Sigmoid colon (tissue), 7 donors: ENCODE measurements around the gene GATB. TPM values are rescaled to one million over a fixed set of nuclear protein-coding genes. Genes with fewer than 3 reads are reported as not detected.

Experiments used
- DNase-seq: peaks from one replicate; pipeline ENCODE4 v3.0.0-alpha.2; 2019
- H3K27ac ChIP-seq, 4 donors: fragments of 200-600 bp; sonication (generic); one replicate each; pipeline ENCODE4 v1.5.1; 2016 to 2019; ENCODE audit warnings: mild to moderate bottlenecking in 1 of 4
- H3K27me3 ChIP-seq, 3 donors: fragments of 200-600 bp; sonication (generic); one replicate each; pipeline ENCODE4 v1.5.1; 2019; ENCODE audit warnings: mild to moderate bottlenecking in 1 of 3
- H3K36me3 ChIP-seq, 4 donors: fragments of 200-600 bp; sonication (generic); one replicate each; pipeline ENCODE4 v1.5.1; 2016 to 2019
- H3K4me1 ChIP-seq, 4 donors: fragments of 200-600 bp; sonication (generic); one replicate each; pipeline ENCODE4 v1.5.1; 2017 to 2019
- H3K4me3 ChIP-seq, 4 donors: fragments of 200-600 bp; sonication (generic); one replicate each; pipeline ENCODE4 v1.5.1; 2017 to 2019; ENCODE audit warnings: mild to moderate bottlenecking in 2 of 4, moderate library complexity in 1 of 4
- H3K9me3 ChIP-seq, 4 donors: fragments of 200-600 bp in 3 of 4; sonication (generic) in 3 of 4; one replicate each; pipeline versions ENCODE4 v1.5.1 to v1.6.1; 2013 to 2019
- EP300 ChIP-seq, 4 donors: sonication (generic); formaldehyde crosslinking; IDR thresholded peaks; one replicate each; pipeline ENCODE4 v1.6.1; 2017; ENCODE audit warnings: antibody characterized with exemption in 4 of 4
- POLR2A ChIP-seq, 2 donors: fragments of 450-650 bp; IDR thresholded peaks; one replicate each; pipeline ENCODE4 v1.6.1; 2016; ENCODE audit warnings: antibody characterized with exemption in 2 of 2, mild to moderate bottlenecking in 2 of 2, moderate library complexity in 2 of 2
- POLR2AphosphoS5 ChIP-seq, 4 donors: sonication (generic); formaldehyde crosslinking; IDR thresholded peaks; one replicate each; pipeline ENCODE4 v1.6.1; 2017; ENCODE audit warnings: antibody characterized with exemption in 4 of 4
- WGBS, 2 donors: extraction: QIAGEN DNeasy Blood & Tissue Kit; methylation state at CpG; one replicate each; pipeline ENCODE4 v1.1.7; 2013; 5-methylcytosine and 5-hydroxymethylcytosine counted together
- intact Hi-C: fragments of 100-400 bp; cut with DNase I; formaldehyde crosslinking; loops from one replicate; pipeline ENCODE4 v1.15.1; 2023
- polyA plus RNA-seq, 3 donors: library from polyadenylated mRNA; stranded (reverse); fragments of 200-250 nt; gene quantifications; one replicate each; pipeline ENCODE4 v1.2.3, GENCODE V29; 2013
- total RNA-seq, 4 donors: library from RNA; depleted of rRNA; stranded (reverse); fragments of >200 nt; gene quantifications; one replicate each; pipeline ENCODE4 v1.1.0, GENCODE V29; 2016
- TF ChIP-seq, protein P1 (sequence below), 4 experiments: fragments of 450-650 bp in 3 of 4; fragments of 200-600 bp in 1 of 4; IDR thresholded peaks; one replicate each; pipeline ENCODE4 v1.5.1; 2016 to 2019; ENCODE audit warnings: antibody characterized with exemption in 4 of 4, mild to moderate bottlenecking in 3 of 4, moderate library complexity in 2 of 4
- donor health status: healthy with polysubstance abuse.
- donor health status: Bipolar disorder and iron deficiency.
- donor health status: healthy.

GATB gene
- total and polyA plus RNA-seq, 7 donors = 11.1 to 22.1 (median 15.1) TPM

DNA sequence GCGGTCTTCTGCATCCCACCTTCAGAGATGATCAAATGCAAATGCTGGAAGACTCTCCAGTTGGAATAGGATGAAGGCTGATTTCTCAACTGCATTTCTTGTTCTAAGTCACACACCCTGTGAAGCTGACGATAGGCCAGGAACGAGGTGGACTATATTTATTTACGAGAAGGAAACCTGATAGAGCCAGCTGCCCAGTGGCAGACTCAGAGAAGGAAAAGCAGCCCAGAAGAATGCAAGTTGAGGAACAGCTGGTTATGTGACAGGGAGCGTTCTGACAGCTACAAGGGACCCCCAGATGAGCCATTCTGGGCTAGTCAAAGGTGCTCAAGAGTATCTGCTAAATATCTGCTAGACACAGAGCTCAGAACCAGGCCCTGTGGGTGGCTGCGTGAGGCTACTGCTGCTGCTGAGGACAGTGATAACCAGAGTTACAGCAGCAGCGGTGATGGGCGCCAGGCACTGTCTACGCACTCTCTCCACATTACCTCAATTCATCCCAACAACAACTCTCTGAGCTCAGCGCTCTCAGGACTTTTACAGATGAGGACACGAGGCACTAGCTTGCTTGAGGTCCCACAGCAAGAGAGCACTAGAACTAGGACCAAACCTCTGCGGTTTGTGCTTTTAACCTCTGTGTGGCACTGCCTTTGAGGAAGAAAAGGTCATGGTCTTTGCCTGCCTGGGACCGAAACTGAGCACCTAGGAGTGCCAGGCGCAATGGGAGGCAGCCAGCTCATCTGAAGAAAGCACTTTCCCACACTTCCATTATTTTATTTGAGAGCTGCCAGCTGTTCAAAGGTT lies 69.0 kb downstream of the GATB start:
- peak overlapping the region in 2 of 4 donors; percentile 72 for H3K27ac ChIP-seq
- WGBS, 2 donors = 86 to 91% methylated on average over 14 of the region's 14 CpGs
- TF ChIP-seq POLR2AphosphoS5 (IDR thresholded peaks at IDR 0.05) (no peak), EP300 (IDR thresholded peaks at IDR 0.05) (no peak)
- peaks cover 0 to 57% (median 48%) of the 10 kb centered on the region in 4 donors for H3K4me1 ChIP-seq
- H3K9me3 ChIP-seq = no peaks in the 10 kb centered on the region
- no peaks in the 10 kb centered on the region for H3K27me3 ChIP-seq
- no peak overlapping the region for H3K4me3 ChIP-seq
- H3K36me3 ChIP-seq = no peaks in the 10 kb centered on the region
- intact Hi-C loops = no loop called here
- DNase-seq = no peak

- no peak for DNase-seq
- H3K4me1 ChIP-seq = peaks cover 0 to 63% (median 50%) of the 10 kb centered on the region in 4 donors
- no peak overlapping the region for H3K4me3 ChIP-seq
- intact Hi-C loops = no loop called here
- H3K27ac ChIP-seq = peak overlapping the region in 3 of 4 donors; percentile 61 to 72 (median 72)
- no peaks in the 10 kb centered on the region for H3K9me3 ChIP-seq
- no peaks in the 10 kb centered on the region for H3K36me3 ChIP-seq
- TF ChIP-seq EP300 (IDR thresholded peaks at IDR 0.05) (no peak), POLR2A (IDR thresholded peaks at IDR 0.05) (no peak), POLR2AphosphoS5 (IDR thresholded peaks at IDR 0.05) (no peak)
- TF ChIP-seq, protein P1, sequence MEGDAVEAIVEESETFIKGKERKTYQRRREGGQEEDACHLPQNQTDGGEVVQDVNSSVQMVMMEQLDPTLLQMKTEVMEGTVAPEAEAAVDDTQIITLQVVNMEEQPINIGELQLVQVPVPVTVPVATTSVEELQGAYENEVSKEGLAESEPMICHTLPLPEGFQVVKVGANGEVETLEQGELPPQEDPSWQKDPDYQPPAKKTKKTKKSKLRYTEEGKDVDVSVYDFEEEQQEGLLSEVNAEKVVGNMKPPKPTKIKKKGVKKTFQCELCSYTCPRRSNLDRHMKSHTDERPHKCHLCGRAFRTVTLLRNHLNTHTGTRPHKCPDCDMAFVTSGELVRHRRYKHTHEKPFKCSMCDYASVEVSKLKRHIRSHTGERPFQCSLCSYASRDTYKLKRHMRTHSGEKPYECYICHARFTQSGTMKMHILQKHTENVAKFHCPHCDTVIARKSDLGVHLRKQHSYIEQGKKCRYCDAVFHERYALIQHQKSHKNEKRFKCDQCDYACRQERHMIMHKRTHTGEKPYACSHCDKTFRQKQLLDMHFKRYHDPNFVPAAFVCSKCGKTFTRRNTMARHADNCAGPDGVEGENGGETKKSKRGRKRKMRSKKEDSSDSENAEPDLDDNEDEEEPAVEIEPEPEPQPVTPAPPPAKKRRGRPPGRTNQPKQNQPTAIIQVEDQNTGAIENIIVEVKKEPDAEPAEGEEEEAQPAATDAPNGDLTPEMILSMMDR (IDR thresholded peaks at IDR 0.05) = no peak
- WGBS, 2 donors = 82 to 92% methylated on average over 4 of the region's 4 CpGs
- H3K27me3 ChIP-seq = no peaks in the 10 kb centered on the region
Observed at GRCh38 chr4:151690876-151691275, 69.9 kb downstream of the GATB start.

DNA sequence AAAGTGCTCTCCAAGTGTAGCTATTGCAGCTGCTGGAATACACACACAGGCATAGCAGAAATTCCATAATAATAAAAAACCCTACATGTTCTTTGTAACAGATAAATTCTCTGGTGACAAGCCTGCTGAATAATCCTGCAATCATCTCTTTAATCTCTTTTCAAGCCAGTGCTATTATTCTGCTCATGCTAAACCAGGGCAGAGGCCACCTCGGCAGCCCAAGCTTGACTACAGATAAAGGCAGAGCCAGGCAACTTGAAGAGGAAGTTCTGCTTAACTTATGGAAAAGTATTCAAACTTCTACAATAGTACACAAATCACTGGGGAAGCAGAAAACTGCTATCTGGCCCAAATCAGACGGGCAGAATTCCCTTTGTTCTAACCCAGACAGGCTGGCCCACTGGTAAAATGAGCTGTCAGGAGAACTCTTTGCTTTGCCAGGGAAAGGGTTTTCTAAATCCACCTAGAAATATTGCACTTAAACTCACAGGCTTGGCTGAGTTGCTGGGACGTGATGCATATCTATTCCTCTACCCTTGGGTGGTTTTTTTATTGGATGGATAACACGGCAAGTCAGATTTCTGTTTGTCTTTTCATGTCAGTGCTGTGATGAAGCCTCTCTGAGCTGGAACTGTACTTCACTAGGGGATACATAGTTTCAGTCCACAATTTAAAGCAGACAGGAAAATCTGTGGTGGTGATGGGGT lies 70.5 kb downstream of the GATB start:
- no peaks in the 10 kb centered on the region for H3K9me3 ChIP-seq
- peaks cover 0 to 63% (median 50%) of the 10 kb centered on the region in 4 donors for H3K4me1 ChIP-seq
- WGBS, 2 donors = 63 to 69% methylated on average over 4 of the region's 4 CpGs
- intact Hi-C loops = no loop called here
- no peak for DNase-seq
- H3K27ac ChIP-seq = peak overlapping the region; percentile 20 to 72 (median 66)
- no peaks in the 10 kb centered on the region for H3K36me3 ChIP-seq
- TF ChIP-seq, protein P1 (IDR thresholded peaks at IDR 0.05) = no peak
- TF ChIP-seq EP300 (IDR thresholded peaks at IDR 0.05) = no peak
- no peak for TF ChIP-seq POLR2A (IDR thresholded peaks at IDR 0.05)
- no peak for TF ChIP-seq POLR2AphosphoS5 (IDR thresholded peaks at IDR 0.05)
- no peaks in the 10 kb centered on the region for H3K27me3 ChIP-seq
- no peak overlapping the region for H3K4me3 ChIP-seq

DNA sequence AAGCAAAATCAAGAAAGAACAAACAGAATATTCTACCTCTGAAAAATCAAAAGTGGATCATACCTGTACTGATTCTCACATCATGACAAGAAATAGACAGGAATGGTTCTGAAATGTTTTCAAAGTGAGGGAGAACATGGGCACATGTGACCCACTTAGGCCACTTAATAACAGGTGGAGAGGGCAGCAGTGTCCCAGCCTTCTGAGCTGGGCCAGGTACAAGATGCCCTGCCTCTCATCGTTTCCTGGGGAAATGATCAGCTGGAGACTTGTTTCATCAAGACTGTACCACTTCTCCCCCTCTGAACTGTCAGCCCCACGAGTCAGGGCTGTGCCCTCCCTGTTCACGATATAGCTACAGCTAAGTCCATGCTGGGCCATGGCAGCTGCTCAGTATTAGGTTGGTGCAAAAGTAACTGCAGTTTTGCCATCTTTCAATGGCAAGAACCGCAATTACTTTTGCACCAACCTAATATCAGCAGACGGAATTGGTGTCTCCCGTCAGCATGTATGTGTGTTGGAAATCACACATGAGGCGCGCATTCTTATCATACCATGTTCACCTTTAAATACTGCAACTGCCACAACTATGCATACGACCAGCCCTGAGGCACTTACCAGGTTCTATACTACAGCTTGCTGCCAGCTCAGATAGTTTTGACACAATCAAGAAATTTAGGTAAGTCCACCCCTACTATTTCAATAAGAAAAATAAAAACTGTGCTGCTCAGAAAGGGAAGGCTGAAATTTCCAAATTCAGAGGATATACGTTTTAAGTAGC lies 71.4 kb downstream of the GATB start:
- TF ChIP-seq, protein P1 (IDR thresholded peaks at IDR 0.05) = no peak
- TF ChIP-seq EP300 (IDR thresholded peaks at IDR 0.05) (no peak), POLR2A (IDR thresholded peaks at IDR 0.05) (no peak), POLR2AphosphoS5 (IDR thresholded peaks at IDR 0.05) (no peak)
- WGBS, 2 donors = 93 to 95% methylated on average over 10 of the region's 10 CpGs
- Histone ChIP-seq H3K27ac (peak overlapping the region; percentile 45 to 72 (median 66)), H3K27me3 (no peaks in the 10 kb centered on the region), H3K9me3 (no peaks in the 10 kb centered on the region), H3K36me3 (no peaks in the 10 kb centered on the region), H3K4me1 (peaks cover 0 to 63% (median 50%) of the 10 kb centered on the region in 4 donors), H3K4me3 (no peak overlapping the region)
- no peak for DNase-seq
- intact Hi-C loops = no loop called here

DNA sequence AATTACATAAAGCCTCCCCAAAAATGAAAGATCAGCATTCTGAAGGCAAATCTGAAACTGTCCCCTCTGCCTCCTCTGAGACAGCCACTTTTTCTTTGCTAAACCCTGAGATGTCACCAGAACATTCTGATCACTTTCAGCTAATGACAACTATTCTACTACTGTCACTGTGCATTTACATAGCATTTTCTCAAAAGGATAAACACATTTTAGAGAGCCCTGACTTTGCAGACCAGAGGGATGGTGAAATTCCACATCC lies 72.1 kb downstream of the GATB start:
- intact Hi-C loops = no loop called here
- TF ChIP-seq POLR2AphosphoS5 (IDR thresholded peaks at IDR 0.05) = no peak
- no peak for TF ChIP-seq POLR2A (IDR thresholded peaks at IDR 0.05)
- TF ChIP-seq EP300 (IDR thresholded peaks at IDR 0.05) = no peak
- H3K36me3 ChIP-seq = no peaks in the 10 kb centered on the region
- H3K27ac ChIP-seq = peak overlapping the region; percentile 45 to 72 (median 66)
- no peaks in the 10 kb centered on the region for H3K27me3 ChIP-seq
- H3K4me3 ChIP-seq = no peak overlapping the region
- DNase-seq = no peak
- H3K9me3 ChIP-seq = no peaks in the 10 kb centered on the region
- peaks cover 0 to 63% (median 50%) of the 10 kb centered on the region in 4 donors for H3K4me1 ChIP-seq
